T follicular helper cell (primary cell): Measurements from ENCODE around the gene LINGO3.
"Not testable (repeated sequence)": the region's sequence is repeated elsewhere in the genome, so short reads cannot be mapped to it uniquely, and the experiment has no call there.

ENCODE experiments used
- DNase-seq: peaks from one replicate; pipeline ENCODE4 v3.0.0-alpha.2; 2020; ENCODE audit warnings: low read depth
- total RNA-seq, 2 experiments: gene quantifications; one replicate each; lab custom pipeline; 2026; lab: John Stamatoyannopoulos, UW

The LINGO3 gene, protein sequence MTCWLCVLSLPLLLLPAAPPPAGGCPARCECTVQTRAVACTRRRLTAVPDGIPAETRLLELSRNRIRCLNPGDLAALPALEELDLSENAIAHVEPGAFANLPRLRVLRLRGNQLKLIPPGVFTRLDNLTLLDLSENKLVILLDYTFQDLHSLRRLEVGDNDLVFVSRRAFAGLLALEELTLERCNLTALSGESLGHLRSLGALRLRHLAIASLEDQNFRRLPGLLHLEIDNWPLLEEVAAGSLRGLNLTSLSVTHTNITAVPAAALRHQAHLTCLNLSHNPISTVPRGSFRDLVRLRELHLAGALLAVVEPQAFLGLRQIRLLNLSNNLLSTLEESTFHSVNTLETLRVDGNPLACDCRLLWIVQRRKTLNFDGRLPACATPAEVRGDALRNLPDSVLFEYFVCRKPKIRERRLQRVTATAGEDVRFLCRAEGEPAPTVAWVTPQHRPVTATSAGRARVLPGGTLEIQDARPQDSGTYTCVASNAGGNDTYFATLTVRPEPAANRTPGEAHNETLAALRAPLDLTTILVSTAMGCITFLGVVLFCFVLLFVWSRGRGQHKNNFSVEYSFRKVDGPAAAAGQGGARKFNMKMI
- 0.17 to 3.1 reads per million in 2 experiments for total RNA-seq

DNA sequence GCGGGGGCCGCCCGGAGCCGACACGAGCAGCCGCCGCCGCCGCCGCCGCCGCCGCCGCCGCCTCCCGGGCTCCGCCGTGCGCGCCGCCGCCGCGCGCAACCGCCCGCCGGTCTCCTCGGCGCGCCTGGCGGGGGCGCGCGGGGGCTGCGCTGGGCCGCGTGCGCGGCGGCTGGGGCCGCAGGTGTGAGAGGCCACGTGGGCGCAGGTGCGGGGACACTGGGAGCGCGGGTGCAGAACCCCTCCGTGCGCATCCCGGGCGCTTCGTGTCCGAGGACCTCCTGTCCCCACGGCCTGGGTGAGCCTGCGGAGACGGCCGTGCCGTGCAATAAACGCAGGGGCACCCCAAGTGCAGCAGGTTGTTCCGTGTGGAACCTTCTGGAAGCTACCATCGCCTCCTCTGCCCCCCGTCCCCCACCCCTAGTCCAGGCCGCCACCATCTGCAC is at the start of gene LINGO3:
Gene LINGO3 (minus strand): TSS at position 41 of the 443 bp plus-strand sequence. CDS start 16,378 bp downstream, outside the sequence.
- no peak for DNase-seq

DNA sequence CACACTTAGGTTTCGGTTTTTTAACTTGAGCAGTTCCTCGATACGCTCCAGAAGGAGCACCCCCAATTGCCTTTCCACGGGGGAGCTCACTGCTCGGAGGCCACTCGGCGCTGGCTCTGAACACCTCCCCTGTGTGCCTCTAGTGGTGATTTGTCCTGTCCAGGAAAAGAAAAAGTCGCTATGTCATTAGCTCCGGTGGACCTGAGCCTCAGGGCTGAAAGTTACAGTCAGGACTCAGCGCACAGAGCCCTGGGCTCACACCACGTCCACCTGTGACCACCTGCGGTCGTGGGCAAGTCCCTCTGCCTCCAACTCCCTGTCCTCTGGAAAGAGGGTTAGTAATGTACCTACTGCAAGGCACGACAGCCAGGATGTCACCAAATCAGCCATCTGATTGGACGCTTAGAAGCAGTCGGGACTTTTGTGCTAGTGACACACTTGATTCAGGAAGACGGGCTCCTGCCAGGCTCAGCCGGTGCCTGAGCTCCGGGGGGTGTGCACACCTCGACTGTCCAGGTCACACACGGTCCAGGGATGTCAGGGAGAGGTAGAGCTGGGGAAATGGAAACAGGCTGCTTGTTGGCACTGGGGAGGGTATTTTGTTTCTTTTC is 48.2 kb upstream of the LINGO3 start:
- DNase-seq: no peak

DNA sequence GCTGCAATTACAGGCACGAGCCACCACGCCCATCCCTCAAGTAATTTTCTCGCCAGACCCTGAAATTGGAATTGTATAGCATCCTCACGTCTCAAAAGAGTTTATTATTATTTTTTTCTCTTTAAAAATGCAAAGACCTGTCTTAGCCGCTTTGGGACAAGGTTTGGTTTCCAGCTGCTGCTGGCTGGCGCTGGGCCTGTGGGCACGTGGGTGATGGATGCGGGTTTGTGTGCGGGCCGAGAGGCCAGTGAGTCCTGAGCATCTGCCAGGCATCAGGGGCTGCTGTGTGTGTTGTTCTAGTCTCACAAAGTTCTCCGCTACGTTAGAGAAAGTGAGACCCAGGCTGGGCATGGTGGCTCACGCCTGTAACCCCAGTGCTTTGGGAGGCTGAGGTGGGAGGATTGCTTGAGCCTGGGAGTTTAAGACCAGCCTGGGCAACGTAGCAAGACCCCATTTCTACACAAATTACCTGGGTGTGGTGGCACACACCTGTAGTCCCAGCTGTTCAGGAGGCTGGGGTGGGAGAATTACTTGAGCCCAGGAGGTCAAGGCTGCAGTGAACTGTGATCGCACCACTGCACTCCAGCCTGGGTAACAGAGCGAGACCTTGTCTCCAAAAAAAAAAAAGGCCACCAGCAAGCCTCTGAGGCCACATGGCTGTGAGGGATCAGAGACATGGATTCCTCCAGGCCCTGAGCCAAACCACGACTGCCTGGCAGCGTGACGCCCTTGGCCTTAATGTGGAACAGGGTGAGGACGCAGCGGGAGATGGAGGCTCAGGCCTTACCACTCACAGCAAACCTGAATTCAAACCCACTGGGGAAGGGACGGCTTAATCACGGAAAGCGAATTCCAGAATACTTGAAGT is 47.4 kb upstream of the LINGO3 start:
- no peak for DNase-seq

DNA sequence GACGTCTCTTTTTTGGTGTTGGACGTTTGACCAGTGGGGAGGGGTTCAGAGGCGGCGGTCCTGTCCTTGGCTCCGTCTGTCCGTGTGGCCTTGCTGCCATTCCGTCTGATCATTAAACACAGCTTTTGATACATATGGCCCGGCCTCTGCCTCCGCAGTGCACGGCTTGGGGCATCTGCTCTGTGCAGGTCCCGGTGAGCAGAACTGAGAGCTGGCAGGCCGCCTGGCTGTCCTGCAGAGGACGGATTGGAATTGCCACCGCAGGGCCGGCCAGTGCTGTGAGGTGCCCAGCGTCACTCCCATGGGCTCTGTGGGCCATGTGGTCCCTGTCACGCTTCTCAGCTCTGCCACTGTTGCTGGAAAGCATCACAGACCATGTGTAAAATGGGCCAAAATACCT is 46.7 kb upstream of the LINGO3 start:
- no peak for DNase-seq

DNA sequence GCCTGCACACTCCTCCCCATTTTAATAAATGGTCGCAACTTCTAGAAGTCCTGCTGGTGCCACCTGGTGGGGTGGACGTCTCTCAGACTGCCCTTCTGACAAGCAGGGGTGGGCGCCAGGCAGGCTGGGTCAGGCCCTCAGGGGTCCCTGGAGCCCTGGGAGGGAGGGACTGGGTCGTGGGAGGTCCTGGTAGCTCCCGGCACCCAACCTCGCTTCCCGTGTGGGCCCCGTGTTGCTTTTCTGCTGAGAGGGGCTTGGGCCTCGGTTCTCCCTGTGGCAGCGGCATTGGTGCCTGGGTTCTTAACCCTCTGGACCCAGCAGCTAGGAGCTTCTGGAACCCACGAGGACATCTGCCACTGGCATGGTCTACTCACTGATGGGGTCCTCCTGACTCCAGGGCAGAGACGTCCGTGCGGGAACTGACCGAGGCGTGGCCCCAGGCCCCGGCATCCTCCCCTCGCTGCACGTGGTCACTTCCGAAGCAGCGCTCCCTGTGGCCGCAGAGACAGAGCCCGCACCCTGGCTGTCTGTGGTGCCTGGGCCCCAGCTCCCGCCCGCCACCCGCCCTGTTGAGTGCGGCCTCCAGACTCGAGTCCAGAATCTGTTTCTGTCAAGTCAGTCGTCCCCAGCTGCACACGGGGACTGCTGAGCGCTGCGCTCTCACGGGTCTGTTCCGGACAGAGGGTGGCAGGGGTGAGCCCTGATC is 46.1 kb upstream of the LINGO3 start:
- no peak for DNase-seq

DNA sequence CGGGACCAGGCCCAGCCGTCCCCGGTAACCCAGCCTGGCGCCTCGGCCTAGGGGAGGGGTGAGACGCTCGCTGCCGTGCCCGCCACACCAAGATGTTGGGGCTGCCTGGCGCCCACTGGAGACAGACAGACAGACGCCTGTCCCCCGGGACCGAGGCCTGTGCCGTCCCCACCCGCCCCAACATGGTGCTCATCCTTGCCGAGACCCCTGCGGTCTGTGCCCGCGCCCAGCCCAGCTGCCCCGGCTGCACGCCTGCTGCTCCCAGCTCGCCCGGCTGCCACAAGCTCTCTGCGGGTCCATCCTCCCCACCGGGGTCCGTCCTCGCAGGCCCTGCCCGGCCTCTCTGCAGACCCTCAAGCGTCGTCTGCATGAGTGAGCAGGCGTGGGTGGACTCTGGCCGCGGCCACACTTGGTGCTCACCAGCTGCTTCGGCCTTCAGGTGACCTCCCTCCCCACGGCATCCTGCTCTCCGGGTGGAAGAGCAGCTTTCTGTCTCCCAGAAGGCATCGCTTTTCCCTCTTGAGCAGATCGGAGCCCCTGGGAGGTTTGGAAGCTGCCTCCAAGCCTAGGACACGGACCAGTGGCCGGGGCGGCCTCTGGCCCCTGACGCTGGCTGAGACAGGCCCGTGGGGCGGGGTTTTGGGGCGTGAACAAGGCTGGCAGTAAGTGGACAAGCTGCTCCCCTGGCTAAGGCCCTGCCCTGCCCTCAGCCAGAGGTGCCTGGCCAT is 45.4 kb upstream of the LINGO3 start:
- no peak for DNase-seq

DNA sequence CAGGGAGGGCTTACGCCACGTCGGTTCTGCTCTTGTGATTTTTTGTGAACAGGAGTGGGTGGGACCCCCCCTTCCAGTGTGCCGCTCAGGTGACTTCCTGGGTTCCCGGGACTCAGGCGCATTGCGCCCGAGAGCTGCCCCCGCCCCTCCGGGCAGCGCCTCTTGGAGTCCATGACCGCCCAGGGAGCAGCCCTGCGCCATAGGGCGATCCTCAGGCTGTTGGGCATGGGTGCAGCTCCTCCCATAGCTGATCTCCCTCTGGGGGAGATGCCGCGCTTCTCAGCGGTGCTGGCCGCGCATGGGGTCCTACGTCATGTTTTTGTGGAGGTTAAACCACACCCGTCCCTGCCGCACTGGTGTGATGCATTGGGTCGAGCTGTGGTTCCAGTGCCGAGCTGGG is 44.2 kb upstream of the LINGO3 start:
- no peak for DNase-seq

DNA sequence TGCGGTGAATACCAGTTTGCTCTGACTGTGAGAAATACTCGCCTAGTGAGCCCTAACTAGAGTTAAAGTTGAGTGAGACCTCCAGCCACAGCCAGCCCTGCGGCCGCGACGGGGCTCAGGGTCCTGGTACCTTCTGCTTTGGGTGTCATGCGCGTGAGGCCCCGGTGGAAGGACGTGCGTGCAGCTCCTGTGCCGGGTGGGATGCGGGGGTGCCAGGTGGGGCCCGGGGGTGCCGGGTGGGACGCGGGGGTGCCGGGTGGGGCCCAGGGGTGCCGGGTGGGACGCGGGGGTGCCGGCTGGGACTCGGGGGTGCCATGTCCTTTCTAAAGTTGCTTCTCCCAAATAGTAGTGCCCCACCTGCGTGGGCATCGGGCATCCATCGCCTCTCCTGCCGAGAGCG is 43.6 kb upstream of the LINGO3 start:
- DNase-seq: no peak

DNA sequence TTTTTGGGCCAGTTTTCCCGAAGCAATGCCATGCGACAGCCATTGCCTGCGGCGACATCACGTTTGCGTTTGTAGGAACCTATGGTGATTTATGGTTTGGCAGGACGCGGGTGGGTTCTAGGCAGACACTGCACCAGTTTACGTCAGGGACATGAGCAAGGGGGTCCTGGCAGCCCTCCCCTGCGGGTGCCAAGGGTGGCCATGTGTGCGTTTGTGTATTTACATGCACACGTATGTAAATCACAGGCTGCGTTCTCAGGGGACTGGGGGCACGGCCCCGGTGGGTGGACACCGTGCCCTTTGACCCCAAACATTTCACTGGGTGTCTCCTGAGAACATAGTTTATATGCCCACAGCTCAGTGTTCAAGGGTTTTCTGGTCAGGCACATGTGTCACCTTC is 42.7 kb upstream of the LINGO3 start:
- no peak for DNase-seq

DNA sequence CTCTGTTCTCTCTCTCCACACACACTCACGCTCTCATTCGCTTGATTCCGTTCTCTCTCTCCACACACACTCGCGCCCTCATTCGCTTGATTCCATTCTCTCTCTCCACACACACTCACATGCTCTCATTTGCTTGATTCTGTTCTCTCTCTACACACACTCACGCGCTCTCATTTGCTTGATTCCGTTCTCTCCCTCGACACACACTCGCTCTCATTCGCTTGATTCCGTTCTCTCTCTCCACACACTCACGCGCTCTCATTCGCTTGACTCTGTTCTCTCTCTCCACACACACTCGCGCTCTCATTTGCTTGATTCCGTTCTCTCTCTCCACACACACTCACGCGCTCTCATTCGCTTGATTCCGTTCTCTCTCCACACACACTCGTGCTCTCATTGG is 41.9 kb upstream of the LINGO3 start:
- not testable (repeated sequence) for DNase-seq

DNA sequence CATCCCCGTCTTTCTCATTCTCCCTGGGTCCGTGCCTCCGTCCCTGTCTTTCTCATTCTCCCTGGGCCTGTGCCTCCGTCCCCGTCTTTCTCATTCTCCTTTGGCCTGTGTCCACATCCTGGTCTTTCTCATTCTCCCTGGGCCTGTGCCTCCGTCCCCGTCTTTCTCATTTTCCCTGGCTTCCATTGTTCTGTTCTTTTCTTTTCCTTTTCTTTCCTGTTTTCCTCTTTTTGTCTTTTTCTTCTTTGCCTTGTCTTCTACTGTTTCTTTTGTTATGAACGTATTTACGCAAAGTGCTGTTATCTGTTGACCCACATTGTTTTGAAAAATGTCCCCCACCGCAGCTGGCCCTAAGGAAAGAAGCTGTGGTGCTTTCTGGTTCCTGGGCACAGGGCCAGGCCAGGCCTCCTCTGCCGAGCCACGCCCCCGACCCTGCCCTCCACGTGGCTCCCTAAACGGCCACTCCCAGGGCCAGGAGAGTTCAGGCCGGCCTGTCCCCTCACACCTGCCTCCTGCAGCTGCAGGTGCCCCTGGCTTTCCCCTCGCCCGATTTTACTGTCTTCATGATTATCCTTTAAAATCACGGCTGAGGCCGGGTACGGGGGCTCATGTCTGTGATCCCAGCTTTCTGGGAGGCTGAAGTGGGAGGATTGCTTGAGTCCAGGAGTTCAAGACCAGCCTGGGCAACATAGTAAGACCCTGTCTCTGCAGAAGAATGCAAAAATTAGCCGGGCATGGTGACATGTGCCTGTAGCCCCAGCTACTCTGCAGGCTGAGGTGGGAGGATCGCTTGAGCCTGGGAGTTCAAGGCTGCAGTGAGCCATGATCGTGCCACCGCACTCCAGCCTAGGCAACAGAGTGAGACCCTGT is 38.1 kb upstream of the LINGO3 start:
- DNase-seq: no peak

DNA sequence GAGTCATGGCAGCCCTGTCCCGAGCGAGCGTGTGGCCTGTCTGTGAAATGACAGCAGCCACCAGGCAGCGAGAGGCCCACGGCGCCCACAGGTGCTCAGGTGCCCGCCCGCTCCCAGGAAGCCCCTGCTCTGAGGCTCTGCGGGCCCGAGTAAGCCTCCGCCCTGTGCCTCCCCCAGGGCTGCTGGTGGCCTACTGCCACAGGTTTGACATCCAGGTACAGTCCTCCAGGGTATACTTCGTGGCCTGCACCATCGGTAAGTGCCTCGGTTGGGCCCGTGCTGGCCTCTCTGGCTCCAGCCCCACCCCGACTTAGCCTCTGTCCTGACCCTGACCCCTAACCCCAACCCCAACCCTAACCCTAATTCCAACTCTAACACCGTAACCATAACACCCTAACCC is 37.1 kb upstream of the LINGO3 start:
- DNase-seq: no peak

DNA sequence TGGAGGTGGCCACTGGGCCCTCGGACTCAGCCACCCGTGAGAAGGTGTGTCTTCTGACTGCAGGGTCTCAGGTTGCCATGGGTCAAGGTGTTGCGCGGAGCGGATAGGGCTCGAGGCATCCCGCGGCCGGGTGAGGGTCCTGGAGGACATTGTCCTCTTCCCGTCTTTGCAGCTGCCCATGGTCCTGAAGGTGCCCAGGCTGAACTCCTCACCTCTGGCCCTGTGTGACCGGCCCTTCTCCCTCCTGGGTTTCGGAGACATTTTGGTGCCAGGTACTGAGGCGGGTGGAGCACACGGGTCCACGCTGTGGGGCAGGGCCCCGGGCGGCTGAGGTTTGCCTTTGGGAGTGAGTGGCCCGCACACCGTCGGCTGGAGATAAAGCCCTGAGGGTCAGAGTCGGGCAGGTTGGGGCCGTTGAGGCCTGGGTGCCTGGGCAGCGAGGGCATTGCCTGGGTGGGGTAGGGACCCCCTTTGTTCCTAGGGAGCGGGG is 36.5 kb upstream of the LINGO3 start:
- DNase-seq: no peak

DNA sequence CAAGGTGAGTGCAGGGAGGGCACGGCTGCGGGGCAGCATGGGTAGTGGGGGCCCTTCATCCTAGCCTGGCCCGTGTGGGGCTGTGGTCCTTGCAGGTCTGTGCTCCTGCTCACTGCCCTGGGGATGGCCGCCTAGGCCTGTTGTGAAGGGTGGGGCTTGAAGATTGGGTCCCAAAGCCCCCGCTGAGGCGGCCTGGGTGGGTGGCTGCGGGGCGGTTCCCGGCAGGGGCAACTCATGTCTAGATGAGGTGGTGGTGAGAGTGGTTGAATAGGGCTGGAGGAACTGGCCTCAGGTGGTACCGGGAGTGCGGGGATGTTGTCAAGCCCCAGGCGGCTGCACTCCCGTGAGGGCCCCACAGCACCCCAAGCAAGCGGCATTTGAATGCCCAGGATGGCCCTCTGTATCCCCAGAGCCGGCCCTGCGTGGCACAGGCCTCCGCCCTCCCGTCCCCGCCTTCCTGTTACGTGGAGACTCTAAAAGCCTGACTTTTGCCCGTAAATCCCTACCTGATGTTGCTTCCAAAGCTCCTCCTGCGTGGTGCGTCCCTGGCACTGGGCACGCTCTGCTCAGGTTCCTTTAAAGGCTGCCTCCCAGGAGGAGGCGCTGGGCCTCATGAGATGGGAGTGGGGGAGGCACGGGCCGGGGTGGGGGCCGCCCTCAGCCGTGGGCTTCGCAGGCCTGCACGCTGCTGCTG is 35.5 kb upstream of the LINGO3 start:
- DNase-seq: no peak

DNA sequence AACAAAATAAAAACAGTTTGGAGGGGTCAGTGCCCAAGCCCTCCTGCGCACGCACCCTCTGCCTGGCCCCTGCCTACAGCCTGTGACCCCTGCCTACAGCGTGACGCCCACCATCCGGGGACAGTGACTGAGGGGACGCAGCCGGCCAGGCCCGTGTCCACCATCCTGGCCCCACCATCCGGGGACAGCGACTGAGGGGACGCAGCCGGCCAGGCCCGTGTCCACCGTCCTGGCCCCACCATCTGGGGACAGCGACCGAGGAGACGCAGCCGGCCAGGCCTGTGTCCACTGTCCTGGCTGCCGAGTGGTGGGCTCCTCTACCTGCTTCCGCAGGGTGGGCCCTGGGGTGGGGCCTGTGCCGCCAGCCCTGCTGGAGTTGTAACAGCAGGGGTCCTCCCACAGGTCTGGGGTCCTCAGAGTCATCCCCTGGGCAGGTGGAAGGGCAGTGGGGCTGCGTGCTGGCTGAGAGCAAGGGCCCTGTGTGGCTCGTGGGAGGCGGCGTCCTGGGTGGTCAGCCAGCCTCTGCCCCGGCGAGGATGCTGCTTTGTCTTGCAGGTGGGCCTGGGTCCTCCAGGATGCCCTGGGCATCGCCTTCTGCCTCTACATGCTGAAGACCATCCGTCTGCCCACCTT is 34.8 kb upstream of the LINGO3 start:
- DNase-seq: no peak

DNA sequence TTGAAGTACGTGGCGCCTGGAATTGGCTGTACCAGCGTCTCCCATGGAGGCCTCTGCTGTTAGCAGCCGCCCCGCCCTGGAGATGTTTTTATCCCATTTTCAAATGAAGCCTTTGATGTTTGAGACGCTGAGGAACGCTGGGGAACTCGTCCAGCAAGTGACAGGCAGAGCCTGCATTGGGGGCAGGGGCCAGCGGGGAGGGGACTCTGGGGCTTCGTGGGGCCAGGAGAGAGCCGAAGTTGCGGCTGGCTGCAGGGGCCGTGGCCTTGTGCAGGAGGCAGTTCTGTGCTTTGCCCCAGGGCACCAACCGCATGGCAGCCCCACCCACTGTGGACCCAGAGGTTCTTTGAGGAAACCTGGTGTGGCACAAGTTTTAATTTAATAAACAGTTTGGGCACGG is 34.0 kb upstream of the LINGO3 start:
- no peak for DNase-seq

DNA sequence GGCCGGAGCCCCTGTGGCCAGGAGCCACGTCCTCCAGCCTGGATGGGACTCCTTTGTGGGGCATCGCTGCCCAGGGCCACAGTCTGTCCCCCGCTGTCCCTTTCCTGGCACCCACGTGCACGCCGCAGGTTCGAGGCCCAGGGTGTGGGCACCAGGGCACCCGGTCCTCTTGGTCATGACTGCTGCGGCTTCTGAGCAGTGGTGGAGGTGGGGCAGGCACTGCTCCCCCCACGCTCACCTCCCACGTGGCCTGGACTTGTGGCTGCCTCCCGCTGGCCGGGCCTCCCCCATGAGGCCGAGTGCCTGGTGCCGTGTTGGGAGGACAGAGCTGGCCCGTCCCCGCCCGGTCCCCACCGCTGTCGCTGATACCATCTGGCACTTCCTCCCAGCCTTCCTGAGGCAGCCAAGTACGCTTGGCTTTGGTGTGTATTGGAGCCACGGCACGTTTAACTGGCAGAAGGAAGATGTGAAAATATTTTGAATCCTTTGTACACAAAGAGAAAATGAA is 33.3 kb upstream of the LINGO3 start:
- no peak for DNase-seq

DNA sequence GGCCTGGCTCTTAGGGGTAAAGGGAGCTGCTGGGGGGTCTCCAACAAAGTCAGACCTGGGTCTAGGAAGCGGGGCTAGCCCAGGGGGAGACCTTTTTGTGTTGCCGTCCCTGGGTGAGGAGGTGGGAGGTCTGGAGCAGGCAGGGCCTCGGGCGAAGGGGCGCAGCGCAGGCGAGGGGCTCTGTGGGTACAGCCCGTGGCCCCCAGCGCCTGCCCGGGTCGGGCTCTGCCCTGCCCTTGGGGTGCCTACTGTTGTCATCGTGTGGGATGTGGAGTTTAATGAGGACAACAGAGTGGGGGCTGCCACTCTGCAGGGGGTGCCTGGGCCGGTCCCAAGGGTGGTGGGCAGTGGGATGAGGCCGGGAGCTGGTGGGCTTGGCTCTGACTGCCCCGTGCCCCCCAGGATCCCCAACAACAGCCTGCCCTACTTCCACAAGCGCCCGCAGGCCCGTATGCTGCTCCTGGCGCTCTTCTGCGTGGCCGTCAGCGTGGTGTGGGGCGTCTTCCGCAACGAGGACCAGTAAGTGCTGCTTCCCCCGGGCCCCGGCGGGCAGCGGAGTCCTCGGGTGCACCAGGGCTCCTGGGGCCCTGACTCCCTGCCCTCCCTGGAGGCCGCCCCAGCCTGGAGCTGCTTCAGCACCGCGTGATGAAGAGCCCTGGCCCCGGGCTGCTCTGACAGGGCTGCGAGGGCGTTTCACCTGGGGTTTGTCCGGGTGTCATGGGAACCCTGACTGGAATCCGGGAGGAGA is 32.7 kb upstream of the LINGO3 start:
- DNase-seq: no peak
